PC-3 (cell line): ENCODE measurements around the gene RMND5B.

Source experiments
- EZH2 ChIP-seq: fragments of 300-600 bp; sonication (generic); IDR thresholded peaks from one replicate; pipeline ENCODE4 v1.6.1; 2017; ENCODE audit warnings: antibody characterized with exemption, mild to moderate bottlenecking, low read length; ENCODE audit not compliant: unreplicated experiment
- TF ChIP-seq, protein P1 (sequence below): fragments of 300-600 bp; sonication (generic); conservative IDR thresholded peaks from 2 replicates; pipeline ENCODE4 v1.5.1; 2017; ENCODE audit warnings: antibody characterized with exemption, low read depth, mild to moderate bottlenecking, low read length

GRCh38 chr5:178116143-178116885 is 14.5 kb upstream of the RMND5B start:
- TF ChIP-seq, protein P1, sequence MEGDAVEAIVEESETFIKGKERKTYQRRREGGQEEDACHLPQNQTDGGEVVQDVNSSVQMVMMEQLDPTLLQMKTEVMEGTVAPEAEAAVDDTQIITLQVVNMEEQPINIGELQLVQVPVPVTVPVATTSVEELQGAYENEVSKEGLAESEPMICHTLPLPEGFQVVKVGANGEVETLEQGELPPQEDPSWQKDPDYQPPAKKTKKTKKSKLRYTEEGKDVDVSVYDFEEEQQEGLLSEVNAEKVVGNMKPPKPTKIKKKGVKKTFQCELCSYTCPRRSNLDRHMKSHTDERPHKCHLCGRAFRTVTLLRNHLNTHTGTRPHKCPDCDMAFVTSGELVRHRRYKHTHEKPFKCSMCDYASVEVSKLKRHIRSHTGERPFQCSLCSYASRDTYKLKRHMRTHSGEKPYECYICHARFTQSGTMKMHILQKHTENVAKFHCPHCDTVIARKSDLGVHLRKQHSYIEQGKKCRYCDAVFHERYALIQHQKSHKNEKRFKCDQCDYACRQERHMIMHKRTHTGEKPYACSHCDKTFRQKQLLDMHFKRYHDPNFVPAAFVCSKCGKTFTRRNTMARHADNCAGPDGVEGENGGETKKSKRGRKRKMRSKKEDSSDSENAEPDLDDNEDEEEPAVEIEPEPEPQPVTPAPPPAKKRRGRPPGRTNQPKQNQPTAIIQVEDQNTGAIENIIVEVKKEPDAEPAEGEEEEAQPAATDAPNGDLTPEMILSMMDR = no peak
- TF ChIP-seq EZH2 = no peak
